HepG2 (cell line): Measurements from ENCODE around the gene EEIG1. TPM values are rescaled to one million over a fixed set of nuclear protein-coding genes. Genes with fewer than 3 reads are reported as not detected.
A peak's percentile ranks its signal among the peaks of the same experiment; 100 is the strongest.

ENCODE experiments used
- DZIP1 ChIP-seq: sonication (generic); formaldehyde crosslinking; IDR thresholded peaks from 2 replicates; pipeline ENCODE4 v1.5.0; 2020; ENCODE audit warnings: mild to moderate bottlenecking, missing genetic modification reagents
- KMT2B ChIP-seq: IDR thresholded peaks from 2 replicates; pipeline ENCODE4 v1.6.1; 2016; ENCODE audit warnings: missing genetic modification reagents, missing compliant biosample characterization
- MTA1 ChIP-seq: sonication (generic); formaldehyde crosslinking; IDR thresholded peaks from 2 replicates; pipeline ENCODE4 v1.4.0; 2020; ENCODE audit warnings: missing genetic modification reagents, mild to moderate bottlenecking, borderline replicate concordance
- PHF5A ChIP-seq: IDR thresholded peaks from one replicate; pipeline ENCODE4 v1.6.1; 2018; ENCODE audit warnings: low read depth, missing genetic modification reagents; ENCODE audit not compliant: unreplicated experiment
- TBX2 ChIP-seq: sonication (generic); formaldehyde crosslinking; IDR thresholded peaks from 2 replicates; pipeline ENCODE4 v1.5.0; 2020; ENCODE audit warnings: missing genetic modification reagents, mild to moderate bottlenecking, borderline replicate concordance
- TOE1 ChIP-seq: sonication (generic); formaldehyde crosslinking; IDR thresholded peaks from 2 replicates; pipeline ENCODE4 v1.4.0; 2020; ENCODE audit warnings: mild to moderate bottlenecking, missing genetic modification reagents
- ZNF292 ChIP-seq: sonication (generic); formaldehyde crosslinking; IDR thresholded peaks from 2 replicates; pipeline ENCODE4 v1.8.1; 2022; ENCODE audit warnings: mild to moderate bottlenecking, low read depth, missing genetic modification reagents, borderline replicate concordance
- ZNF589 ChIP-seq: sonication (generic); formaldehyde crosslinking; conservative IDR thresholded peaks from 2 replicates; pipeline ENCODE4 v1.8.0; 2022; ENCODE audit warnings: mild to moderate bottlenecking, moderate library complexity, missing genetic modification reagents
- polyA plus RNA-seq, 8 experiments: library from polyadenylated mRNA; depleted of rRNA in 3 of 8; stranded (reverse) in 7 of 8; unstranded in 1 of 8; fragments of >200 nt; fragmentation: Illumina TruSeq in 4 of 8; extraction: Trizol in 4 of 8; gene quantifications; 2 replicates each; pipeline versions ENCODE4 v1.2.1 to v1.2.3, GENCODE V29; 2011 to 2016; ENCODE audit warnings: low read depth in 4 of 8, missing spikeins in 1 of 8, mixed read lengths in 1 of 8; ENCODE audit not compliant: insufficient read depth in 1 of 8
- total RNA-seq, 5 experiments: library from RNA; depleted of rRNA; stranded (reverse); fragments of >200 nt; fragmentation: Illumina TruSeq; extraction: Trizol; gene quantifications; 2 replicates each; pipeline ENCODE4 v1.2.3, GENCODE V29; 2016; ENCODE audit warnings: low read depth in 1 of 5
- TF ChIP-seq, protein P1 (sequence below): sonication (generic); formaldehyde crosslinking; IDR thresholded peaks from 2 replicates; pipeline ENCODE4 v1.5.1; 2020; ENCODE audit warnings: mild to moderate bottlenecking, missing genetic modification reagents, moderate library complexity
- TF ChIP-seq, protein P2 (sequence below): IDR thresholded peaks from 2 replicates; pipeline ENCODE4 v1.4.0; 2020; ENCODE audit warnings: mild to moderate bottlenecking, missing genetic modification reagents
- TF ChIP-seq, protein P3 (sequence below): sonication (generic); formaldehyde crosslinking; IDR thresholded peaks from 2 replicates; pipeline ENCODE4 v1.4.0; 2020; ENCODE audit warnings: mild to moderate bottlenecking, missing genetic modification reagents

Gene EEIG1
- total and polyA plus RNA-seq, 2 of the 13 experiments (the other 11 are each of a cell fraction or from before 2014, with no cell fraction given), result 16.6 to 25.2 TPM

- TF ChIP-seq, protein P1, sequence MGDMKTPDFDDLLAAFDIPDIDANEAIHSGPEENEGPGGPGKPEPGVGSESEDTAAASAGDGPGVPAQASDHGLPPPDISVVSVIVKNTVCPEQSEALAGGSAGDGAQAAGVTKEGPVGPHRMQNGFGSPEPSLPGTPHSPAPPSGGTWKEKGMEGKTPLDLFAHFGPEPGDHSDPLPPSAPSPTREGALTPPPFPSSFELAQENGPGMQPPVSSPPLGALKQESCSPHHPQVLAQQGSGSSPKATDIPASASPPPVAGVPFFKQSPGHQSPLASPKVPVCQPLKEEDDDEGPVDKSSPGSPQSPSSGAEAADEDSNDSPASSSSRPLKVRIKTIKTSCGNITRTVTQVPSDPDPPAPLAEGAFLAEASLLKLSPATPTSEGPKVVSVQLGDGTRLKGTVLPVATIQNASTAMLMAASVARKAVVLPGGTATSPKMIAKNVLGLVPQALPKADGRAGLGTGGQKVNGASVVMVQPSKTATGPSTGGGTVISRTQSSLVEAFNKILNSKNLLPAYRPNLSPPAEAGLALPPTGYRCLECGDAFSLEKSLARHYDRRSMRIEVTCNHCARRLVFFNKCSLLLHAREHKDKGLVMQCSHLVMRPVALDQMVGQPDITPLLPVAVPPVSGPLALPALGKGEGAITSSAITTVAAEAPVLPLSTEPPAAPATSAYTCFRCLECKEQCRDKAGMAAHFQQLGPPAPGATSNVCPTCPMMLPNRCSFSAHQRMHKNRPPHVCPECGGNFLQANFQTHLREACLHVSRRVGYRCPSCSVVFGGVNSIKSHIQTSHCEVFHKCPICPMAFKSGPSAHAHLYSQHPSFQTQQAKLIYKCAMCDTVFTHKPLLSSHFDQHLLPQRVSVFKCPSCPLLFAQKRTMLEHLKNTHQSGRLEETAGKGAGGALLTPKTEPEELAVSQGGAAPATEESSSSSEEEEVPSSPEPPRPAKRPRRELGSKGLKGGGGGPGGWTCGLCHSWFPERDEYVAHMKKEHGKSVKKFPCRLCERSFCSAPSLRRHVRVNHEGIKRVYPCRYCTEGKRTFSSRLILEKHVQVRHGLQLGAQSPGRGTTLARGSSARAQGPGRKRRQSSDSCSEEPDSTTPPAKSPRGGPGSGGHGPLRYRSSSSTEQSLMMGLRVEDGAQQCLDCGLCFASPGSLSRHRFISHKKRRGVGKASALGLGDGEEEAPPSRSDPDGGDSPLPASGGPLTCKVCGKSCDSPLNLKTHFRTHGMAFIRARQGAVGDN (CRISPR knock-in tag), result peak; percentile 61
- TF ChIP-seq MTA1 (CRISPR knock-in tag), result no peak
- 0 out of 2 replicates have a peak, but pooled peaks have one; percentile 17 for TF ChIP-seq TBX2 (CRISPR knock-in tag)
- TF ChIP-seq, protein P2, sequence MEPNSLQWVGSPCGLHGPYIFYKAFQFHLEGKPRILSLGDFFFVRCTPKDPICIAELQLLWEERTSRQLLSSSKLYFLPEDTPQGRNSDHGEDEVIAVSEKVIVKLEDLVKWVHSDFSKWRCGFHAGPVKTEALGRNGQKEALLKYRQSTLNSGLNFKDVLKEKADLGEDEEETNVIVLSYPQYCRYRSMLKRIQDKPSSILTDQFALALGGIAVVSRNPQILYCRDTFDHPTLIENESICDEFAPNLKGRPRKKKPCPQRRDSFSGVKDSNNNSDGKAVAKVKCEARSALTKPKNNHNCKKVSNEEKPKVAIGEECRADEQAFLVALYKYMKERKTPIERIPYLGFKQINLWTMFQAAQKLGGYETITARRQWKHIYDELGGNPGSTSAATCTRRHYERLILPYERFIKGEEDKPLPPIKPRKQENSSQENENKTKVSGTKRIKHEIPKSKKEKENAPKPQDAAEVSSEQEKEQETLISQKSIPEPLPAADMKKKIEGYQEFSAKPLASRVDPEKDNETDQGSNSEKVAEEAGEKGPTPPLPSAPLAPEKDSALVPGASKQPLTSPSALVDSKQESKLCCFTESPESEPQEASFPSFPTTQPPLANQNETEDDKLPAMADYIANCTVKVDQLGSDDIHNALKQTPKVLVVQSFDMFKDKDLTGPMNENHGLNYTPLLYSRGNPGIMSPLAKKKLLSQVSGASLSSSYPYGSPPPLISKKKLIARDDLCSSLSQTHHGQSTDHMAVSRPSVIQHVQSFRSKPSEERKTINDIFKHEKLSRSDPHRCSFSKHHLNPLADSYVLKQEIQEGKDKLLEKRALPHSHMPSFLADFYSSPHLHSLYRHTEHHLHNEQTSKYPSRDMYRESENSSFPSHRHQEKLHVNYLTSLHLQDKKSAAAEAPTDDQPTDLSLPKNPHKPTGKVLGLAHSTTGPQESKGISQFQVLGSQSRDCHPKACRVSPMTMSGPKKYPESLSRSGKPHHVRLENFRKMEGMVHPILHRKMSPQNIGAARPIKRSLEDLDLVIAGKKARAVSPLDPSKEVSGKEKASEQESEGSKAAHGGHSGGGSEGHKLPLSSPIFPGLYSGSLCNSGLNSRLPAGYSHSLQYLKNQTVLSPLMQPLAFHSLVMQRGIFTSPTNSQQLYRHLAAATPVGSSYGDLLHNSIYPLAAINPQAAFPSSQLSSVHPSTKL (CRISPR knock-in tag), result 0 out of 2 replicates have a peak, but pooled peaks have one; percentile 20
- 0 out of 2 replicates have a peak, but pooled peaks have one; percentile 5 for TF ChIP-seq ZNF292
- TF ChIP-seq TOE1, result no peak
- no peak for TF ChIP-seq DZIP1
- TF ChIP-seq KMT2B (CRISPR knock-in tag), result no peak
- TF ChIP-seq ZNF589, result 0 out of 2 replicates have a peak, but pooled peaks have one; percentile 34
- TF ChIP-seq, protein P3, sequence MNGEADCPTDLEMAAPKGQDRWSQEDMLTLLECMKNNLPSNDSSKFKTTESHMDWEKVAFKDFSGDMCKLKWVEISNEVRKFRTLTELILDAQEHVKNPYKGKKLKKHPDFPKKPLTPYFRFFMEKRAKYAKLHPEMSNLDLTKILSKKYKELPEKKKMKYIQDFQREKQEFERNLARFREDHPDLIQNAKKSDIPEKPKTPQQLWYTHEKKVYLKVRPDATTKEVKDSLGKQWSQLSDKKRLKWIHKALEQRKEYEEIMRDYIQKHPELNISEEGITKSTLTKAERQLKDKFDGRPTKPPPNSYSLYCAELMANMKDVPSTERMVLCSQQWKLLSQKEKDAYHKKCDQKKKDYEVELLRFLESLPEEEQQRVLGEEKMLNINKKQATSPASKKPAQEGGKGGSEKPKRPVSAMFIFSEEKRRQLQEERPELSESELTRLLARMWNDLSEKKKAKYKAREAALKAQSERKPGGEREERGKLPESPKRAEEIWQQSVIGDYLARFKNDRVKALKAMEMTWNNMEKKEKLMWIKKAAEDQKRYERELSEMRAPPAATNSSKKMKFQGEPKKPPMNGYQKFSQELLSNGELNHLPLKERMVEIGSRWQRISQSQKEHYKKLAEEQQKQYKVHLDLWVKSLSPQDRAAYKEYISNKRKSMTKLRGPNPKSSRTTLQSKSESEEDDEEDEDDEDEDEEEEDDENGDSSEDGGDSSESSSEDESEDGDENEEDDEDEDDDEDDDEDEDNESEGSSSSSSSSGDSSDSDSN (CRISPR knock-in tag), result no peak
- no peak for TF ChIP-seq PHF5A (CRISPR knock-in tag)
These were observed 26.9 kb upstream of the EEIG1 start (continued) for GRCh38 chr9:128007566-128008138.
